ENCODE measurements around the gene VPS54. TPM values are rescaled to one million over a fixed set of nuclear protein-coding genes. Genes with fewer than 3 reads are reported as not detected.
"Not testable (repeated sequence)": the region's sequence is repeated elsewhere in the genome, so short reads cannot be mapped to it uniquely, and the experiment has no call there.

VPS54 gene
- total RNA-seq, 1 experiment from 2014 or later, result 14.6 TPM

DNA sequence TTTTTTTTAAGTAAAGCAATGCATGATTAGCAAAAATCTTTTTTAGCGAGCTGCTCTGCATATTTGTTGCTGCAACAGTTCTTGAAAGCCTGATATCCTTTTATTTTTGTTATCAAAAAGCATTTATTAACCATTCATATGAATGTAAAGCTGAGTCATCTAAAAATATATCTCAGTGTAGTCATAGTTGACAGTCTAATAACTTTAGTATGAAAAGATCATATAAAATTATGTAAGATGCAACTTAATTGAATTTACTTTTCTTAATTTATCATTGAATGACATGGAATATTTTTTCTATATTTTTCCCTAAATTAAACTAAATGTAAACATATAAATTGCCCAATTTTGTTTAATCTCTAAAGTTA is 169.0 kb downstream of the VPS54 start:
- Mint-ChIP-seq H3K27ac (peak overlapping the region; percentile 100), H3K9me3 (no peaks in the 10 kb centered on the region), H3K4me3 (peak overlapping the region; percentile 100), H3K4me1 (peaks cover 97% of the 10 kb centered on the region), H3K27me3 (ENCODE audit: low read depth) (no peaks in the 10 kb centered on the region), H3K36me3 (peaks cover 26% of the 10 kb centered on the region)
- TF ChIP-seq ZNF219 (CRISPR knock-in tag; IDR thresholded peaks at IDR 0.05; ENCODE audit: borderline replicate concordance) (no peak), EMX1 (CRISPR knock-in tag; IDR thresholded peaks at IDR 0.05) (no peak), NFE2L1 (CRISPR knock-in tag; IDR thresholded peaks at IDR 0.05) (no peak), ELF4 (CRISPR knock-in tag; IDR thresholded peaks at IDR 0.05; ENCODE audit: low read depth) (no peak), AFF4 (CRISPR knock-in tag; IDR thresholded peaks at IDR 0.05; ENCODE audit: borderline replicate concordance) (no peak), SMAD4 (CRISPR knock-in tag; IDR thresholded peaks at IDR 0.05) (no peak)
- TF ChIP-seq, protein P1, sequence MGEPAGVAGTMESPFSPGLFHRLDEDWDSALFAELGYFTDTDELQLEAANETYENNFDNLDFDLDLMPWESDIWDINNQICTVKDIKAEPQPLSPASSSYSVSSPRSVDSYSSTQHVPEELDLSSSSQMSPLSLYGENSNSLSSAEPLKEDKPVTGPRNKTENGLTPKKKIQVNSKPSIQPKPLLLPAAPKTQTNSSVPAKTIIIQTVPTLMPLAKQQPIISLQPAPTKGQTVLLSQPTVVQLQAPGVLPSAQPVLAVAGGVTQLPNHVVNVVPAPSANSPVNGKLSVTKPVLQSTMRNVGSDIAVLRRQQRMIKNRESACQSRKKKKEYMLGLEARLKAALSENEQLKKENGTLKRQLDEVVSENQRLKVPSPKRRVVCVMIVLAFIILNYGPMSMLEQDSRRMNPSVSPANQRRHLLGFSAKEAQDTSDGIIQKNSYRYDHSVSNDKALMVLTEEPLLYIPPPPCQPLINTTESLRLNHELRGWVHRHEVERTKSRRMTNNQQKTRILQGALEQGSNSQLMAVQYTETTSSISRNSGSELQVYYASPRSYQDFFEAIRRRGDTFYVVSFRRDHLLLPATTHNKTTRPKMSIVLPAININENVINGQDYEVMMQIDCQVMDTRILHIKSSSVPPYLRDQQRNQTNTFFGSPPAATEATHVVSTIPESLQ (CRISPR knock-in tag; IDR thresholded peaks at IDR 0.05), result no peak
- TF ChIP-seq, protein P2, sequence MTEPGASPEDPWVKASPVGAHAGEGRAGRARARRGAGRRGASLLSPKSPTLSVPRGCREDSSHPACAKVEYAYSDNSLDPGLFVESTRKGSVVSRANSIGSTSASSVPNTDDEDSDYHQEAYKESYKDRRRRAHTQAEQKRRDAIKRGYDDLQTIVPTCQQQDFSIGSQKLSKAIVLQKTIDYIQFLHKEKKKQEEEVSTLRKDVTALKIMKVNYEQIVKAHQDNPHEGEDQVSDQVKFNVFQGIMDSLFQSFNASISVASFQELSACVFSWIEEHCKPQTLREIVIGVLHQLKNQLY (CRISPR knock-in tag; IDR thresholded peaks at IDR 0.05), result no peak
- ATAC-seq (no peak), DNase-seq (ENCODE audit: low spot score) (no peak)
- ChIA-PET CTCF (interaction anchor here (0.6 to 1.5 kb wide), 3 partner anchors 9 to 159 kb away, joined by 3 read pairs; partner anchors contain the start of gene UGP2), POLR2A (interaction anchor here (0.8 to 2.5 kb wide), 3 partner anchors 8 to 150 kb away, joined by 4 to 32 read pairs (median 4); partner anchors contain the start of gene UGP2)

DNA sequence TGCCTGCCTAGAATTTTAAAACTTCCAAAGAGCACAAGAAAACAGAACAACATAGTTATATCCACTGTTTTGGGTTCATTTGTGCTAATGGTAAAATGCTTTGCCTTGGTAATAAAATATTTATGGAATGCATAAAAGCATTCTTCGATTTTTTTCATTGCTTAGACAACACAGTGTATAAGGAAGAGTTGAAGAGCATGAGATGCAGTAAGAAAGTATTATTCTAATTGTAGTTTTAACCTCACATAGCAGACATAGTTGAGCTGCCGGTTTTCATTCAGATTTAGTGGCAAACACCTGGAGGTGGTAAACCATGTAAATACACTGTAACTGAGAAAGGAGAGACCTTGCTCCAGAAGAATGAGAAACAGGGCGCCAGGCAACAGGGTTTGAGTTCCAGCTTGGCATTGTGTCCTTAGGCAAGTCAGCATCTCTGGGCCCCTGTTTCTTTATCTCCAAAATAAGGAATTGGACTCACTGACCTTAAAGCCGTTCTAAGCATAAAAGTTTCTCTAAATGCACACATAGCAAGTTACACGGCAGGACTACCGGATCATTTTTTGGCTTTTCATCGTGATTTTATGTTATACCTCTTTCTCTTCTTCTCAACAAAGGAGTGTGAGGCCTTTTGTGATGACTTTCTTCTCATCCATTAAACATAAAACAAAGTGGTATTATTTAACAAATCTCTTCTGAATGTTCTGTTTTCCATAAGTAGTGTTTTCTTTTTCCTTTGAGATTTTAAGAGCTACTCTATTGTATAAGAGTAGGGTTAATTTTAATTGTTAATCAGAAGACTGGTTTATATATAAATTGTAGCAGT is 169.6 kb downstream of the VPS54 start:
- no peaks in the 10 kb centered on the region for H3K9me3 Mint-ChIP-seq
- peaks cover 32% of the 10 kb centered on the region for H3K36me3 Mint-ChIP-seq
- DNase-seq (ENCODE audit: low spot score), result peak; percentile 49
- H3K4me3 Mint-ChIP-seq, result peak overlapping the region; percentile 100
- ATAC-seq, result peak; percentile 86
- no peaks in the 10 kb centered on the region for H3K27me3 Mint-ChIP-seq (ENCODE audit: low read depth)
- TF ChIP-seq KAT7 (CRISPR knock-in tag; IDR thresholded peaks at IDR 0.05; ENCODE audit: borderline replicate concordance), result no peak
- TF ChIP-seq CDX4 (CRISPR knock-in tag; IDR thresholded peaks at IDR 0.05; ENCODE audit: borderline replicate concordance), result no peak
- 0 out of 2 replicates have a peak, but pooled peaks have one; percentile 14 for TF ChIP-seq FOXK1 (CRISPR knock-in tag; IDR thresholded peaks at IDR 0.05)
- TF ChIP-seq NR1H2 (CRISPR knock-in tag; IDR thresholded peaks at IDR 0.05), result no peak
- ChIA-PET POLR2A (interaction anchor here (0.8 to 2.5 kb wide), 3 partner anchors 9 to 149 kb away, joined by 4 to 32 read pairs (median 4); partner anchors contain the start of gene UGP2), CTCF (interaction anchor here (1.2 to 1.6 kb wide), 3 partner anchors 8 to 158 kb away, joined by 3 to 6 read pairs (median 3); partner anchors contain the start of gene UGP2)
- H3K27ac Mint-ChIP-seq, result peak overlapping the region; percentile 100
- peaks cover 97% of the 10 kb centered on the region for H3K4me1 Mint-ChIP-seq

- H3K27me3 Mint-ChIP-seq (ENCODE audit: low read depth); POLR2A ChIA-PET; H3K9me3 Mint-ChIP-seq; ATAC-seq; CTCF ChIA-PET; DNase-seq (ENCODE audit: low spot score): not testable (repeated sequence)
- Mint-ChIP-seq H3K36me3 (peaks cover 48% of the 10 kb centered on the region), H3K4me1 (peaks cover 81% of the 10 kb centered on the region), H3K27ac (peak overlapping the region; percentile 100), H3K4me3 (peak overlapping the region; percentile 100)
- 0 out of 2 replicates have a peak, but pooled peaks have one; percentile 22 for TF ChIP-seq CREM (CRISPR knock-in tag; IDR thresholded peaks at IDR 0.05)
- TF ChIP-seq ZMAT4 (CRISPR knock-in tag; IDR thresholded peaks at IDR 0.05), result 0 out of 2 replicates have a peak, but pooled peaks have one; percentile 16
- TF ChIP-seq NFE2L1 (CRISPR knock-in tag; IDR thresholded peaks at IDR 0.05), result peak; percentile 19; the same call in 1 of the 2 replicates
- TF ChIP-seq ETV6 (CRISPR knock-in tag; IDR thresholded peaks at IDR 0.05), result 0 out of 2 replicates have a peak, but pooled peaks have one; percentile 55
- peak; percentile 61; the same call in 1 of the 2 replicates for TF ChIP-seq TEAD1 (CRISPR knock-in tag; IDR thresholded peaks at IDR 0.05)
- TF ChIP-seq FOXP4 (CRISPR knock-in tag; IDR thresholded peaks at IDR 0.05), result peak; percentile 34; the same call in 1 of the 2 replicates
Measured at GRCh38 chr2:63847571-63847970, 171.7 kb downstream of the VPS54 start.

Data from WTC11 (cell line).